Endothelial cell of umbilical vein (primary cell): Measurements from ENCODE around the gene LAMB1. TPM values are rescaled to one million over a fixed set of nuclear protein-coding genes. Genes with fewer than 3 reads are reported as not detected.

Experiments used
- BruUV-seq: library from RNA; stranded (reverse); fragments of 400-500 nt; replicated peaks from 2 replicates; lab custom pipeline; 2021; lab: Mats Ljungman, UMichigan
- CTCF ChIA-PET: fragments of 300-600, 350-600 bp; sonication (Branson Sonifier 250); formaldehyde crosslinking; loops from one replicate; lab custom pipeline; 2021; ENCODE audit warnings: antibody characterized with exemption, inconsistent platforms; lab: Charles Lee
- POLR2A ChIA-PET: fragments of 300-600, 350-600 bp; sonication (Branson Sonifier 250); formaldehyde crosslinking; loops from one replicate; lab custom pipeline; 2021; ENCODE audit warnings: antibody characterized with exemption, inconsistent platforms; lab: Charles Lee
- DNase-seq: peaks from one replicate; pipeline ENCODE4 v3.0.0-alpha.2; 2011; ENCODE audit warnings: low read depth, low spot score
- FAIRE-seq: peaks from 2 replicates; lab custom pipeline; 2011; peaks lifted over from hg19 to GRCh38; lab: Jason Lieb, UNC
- H2AFZ ChIP-seq: 2 replicates; pipeline ENCODE4 v1.6.0; 2012; ENCODE audit warnings: low read depth, low read length, control low read depth, inconsistent platforms
- H3K27ac ChIP-seq: 2 replicates; pipeline ENCODE4 v1.5.1; 2011; ENCODE audit warnings: low read depth, mild to moderate bottlenecking, control low read depth, low read length, moderate library complexity; ENCODE audit not compliant: insufficient read depth
- H3K27me3 ChIP-seq, 2 experiments: 2 replicates each; pipeline versions ENCODE4 v1.6.0 to v1.6.1; 2011; ENCODE audit warnings: low read length in 2 of 2, mixed read lengths in 1 of 2; ENCODE audit not compliant: control insufficient read depth in 2 of 2, insufficient read depth in 2 of 2
- H3K36me3 ChIP-seq, 2 experiments: 2 replicates in 1 of 2; 3 replicates in 1 of 2; pipeline ENCODE4 v1.5.1; 2011; ENCODE audit warnings: low read length in 2 of 2, mild to moderate bottlenecking in 1 of 2, moderate library complexity in 1 of 2; ENCODE audit not compliant: control insufficient read depth in 2 of 2, insufficient read depth in 2 of 2; ENCODE audit errors: extremely low read depth in 1 of 2
- H3K4me1 ChIP-seq: 3 replicates; pipeline ENCODE4 v1.5.1; 2011; ENCODE audit warnings: mild to moderate bottlenecking, low read length; ENCODE audit not compliant: control insufficient read depth, insufficient read depth; ENCODE audit errors: extremely low read depth
- H3K4me2 ChIP-seq: 2 replicates; pipeline ENCODE4 v1.6.1; 2011; ENCODE audit warnings: low read length, control low read depth, mixed read lengths; ENCODE audit not compliant: insufficient read depth
- H3K4me3 ChIP-seq, 3 experiments: fragments of 200-600 bp in 1 of 3; sonication (generic), shearing (Covaris generic) in 1 of 3; replicated peaks in 1 of 3; 2 replicates each; pipeline ENCODE4 v1.5.1; 2011 to 2016; ENCODE audit warnings: control low read depth in 3 of 3, low read length in 3 of 3, mild to moderate bottlenecking in 2 of 3, inconsistent platforms in 1 of 3, low read depth in 1 of 3, moderate library complexity in 1 of 3; ENCODE audit not compliant: insufficient read depth in 1 of 3
- H3K79me2 ChIP-seq: 2 replicates; pipeline ENCODE4 v1.6.0; 2012; ENCODE audit warnings: low read length, inconsistent platforms; ENCODE audit not compliant: control insufficient read depth, insufficient read depth
- H3K9ac ChIP-seq: replicated peaks from 2 replicates; pipeline ENCODE3; 2011; ENCODE audit warnings: low read length, control low read depth; ENCODE audit not compliant: insufficient read depth; ENCODE audit errors: extremely low read depth
- H3K9me1 ChIP-seq: replicated peaks from 3 replicates; pipeline ENCODE4 v1.6.0; 2011; ENCODE audit warnings: mild to moderate bottlenecking, low read length; ENCODE audit not compliant: control insufficient read depth, insufficient read depth; ENCODE audit errors: extremely low read depth
- H3K9me3 ChIP-seq: replicated peaks from 2 replicates; pipeline ENCODE4 v1.5.1; 2012; ENCODE audit warnings: low read length, inconsistent platforms; ENCODE audit not compliant: control insufficient read depth, insufficient read depth
- H4K20me1 ChIP-seq: replicated peaks from 2 replicates; pipeline ENCODE3; 2011; ENCODE audit warnings: mild to moderate bottlenecking, low read length; ENCODE audit not compliant: control insufficient read depth, insufficient read depth; ENCODE audit errors: extremely low read depth
- EZH2 ChIP-seq: IDR thresholded peaks from 2 replicates; pipeline ENCODE4 v1.6.1; 2012; ENCODE audit warnings: borderline replicate concordance, low read depth, mild to moderate bottlenecking, moderate library complexity, low read length, inconsistent platforms; ENCODE audit not compliant: severe bottlenecking
- GATA2 ChIP-seq: IDR thresholded peaks from 2 replicates; pipeline ENCODE4 v1.7.0; 2011; ENCODE audit warnings: low read depth, mild to moderate bottlenecking, moderate library complexity, mixed read lengths, low read length; ENCODE audit not compliant: insufficient read length, insufficient read depth
- JUN ChIP-seq: IDR thresholded peaks from 2 replicates; pipeline ENCODE4 v1.6.1; 2011; ENCODE audit warnings: borderline replicate concordance, low read depth; ENCODE audit not compliant: insufficient read length, insufficient read depth
- MYC ChIP-seq: IDR thresholded peaks from one replicate; pipeline ENCODE4 v1.6.1; 2011; ENCODE audit warnings: mild to moderate bottlenecking, low read depth, low read length
- POLR2AphosphoS5 ChIP-seq: IDR thresholded peaks from 2 replicates; pipeline ENCODE4 v1.6.1; 2012; ENCODE audit warnings: low read depth, mild to moderate bottlenecking, control low read depth, low read length, moderate library complexity; ENCODE audit not compliant: insufficient read depth
- dilution Hi-C: fragments of 300-500 bp; cut with MboI; formaldehyde crosslinking; loops from one replicate; pipeline ENCODE4 v1.15.0; 2019; ENCODE audit warnings: low sequenced_read_pairs; ENCODE audit not compliant: extremely low pct_ligation_motif_present
- intact Hi-C: fragments of 100-400 bp; cut with micrococcal nuclease; formaldehyde crosslinking; loops from one replicate; pipeline ENCODE4 v1.10.0; 2022
- polyA plus RNA-seq, 4 experiments: library from polyadenylated mRNA; depleted of rRNA in 3 of 4; stranded (reverse) in 3 of 4; unstranded in 1 of 4; fragments of >200 nt; gene quantifications; 2 replicates each; pipeline versions ENCODE4 v1.2.1 to v1.2.3, GENCODE V29; 2011 to 2012; ENCODE audit warnings: missing spikeins in 1 of 4
- total RNA-seq: library from RNA; stranded (reverse); gene quantifications from 2 replicates; pipeline ENCODE4 v1.2.3, GENCODE V29; 2021
- TF ChIP-seq, protein P1 (sequence below), 2 donors: IDR thresholded peaks; 1 replicate in 1 of 2; 2 replicates in 1 of 2; pipeline ENCODE4 v1.5.1; 2011; ENCODE audit warnings: low read length in 2 of 2, mild to moderate bottlenecking in 2 of 2, moderate library complexity in 2 of 2, control low read depth in 1 of 2, inconsistent platforms in 1 of 2, low read depth in 1 of 2; ENCODE audit not compliant: insufficient read depth in 1 of 2; ENCODE audit errors: extremely low read depth in 1 of 2

LAMB1 gene
- total and polyA plus RNA-seq, 2 donors (not counting 3 experiments of a cell fraction or from before 2014, with no cell fraction given) = 588 to 703 TPM

GRCh38 chr7:107993891-107994291 is 9.1 kb downstream of the LAMB1 start:
- Histone ChIP-seq H4K20me1 (peaks cover 2% of the 10 kb centered on the region), H3K27me3 (no peaks in the 10 kb centered on the region), H3K9me1 (no peaks in the 10 kb centered on the region), H3K4me2 (peak overlapping the region; percentile 73), H3K4me3 (no peak overlapping the region), H2AFZ (no peak overlapping the region), H3K9ac (no peak overlapping the region), H3K4me1 (peaks cover 63% of the 10 kb centered on the region), H3K79me2 (peaks cover 65% of the 10 kb centered on the region), H3K9me3 (no peaks in the 10 kb centered on the region), H3K36me3 (peaks cover 24 to 55% of the 10 kb centered on the region in 2 experiments), H3K27ac (peak overlapping the region; percentile 99)
- dilution Hi-C loops (no loop called here), intact Hi-C loops (loop anchor here (10.0 kb wide), 1 partner anchor 249 kb away; the partner anchor contains the start of gene CBLL1)
- TF ChIP-seq, protein P1, sequence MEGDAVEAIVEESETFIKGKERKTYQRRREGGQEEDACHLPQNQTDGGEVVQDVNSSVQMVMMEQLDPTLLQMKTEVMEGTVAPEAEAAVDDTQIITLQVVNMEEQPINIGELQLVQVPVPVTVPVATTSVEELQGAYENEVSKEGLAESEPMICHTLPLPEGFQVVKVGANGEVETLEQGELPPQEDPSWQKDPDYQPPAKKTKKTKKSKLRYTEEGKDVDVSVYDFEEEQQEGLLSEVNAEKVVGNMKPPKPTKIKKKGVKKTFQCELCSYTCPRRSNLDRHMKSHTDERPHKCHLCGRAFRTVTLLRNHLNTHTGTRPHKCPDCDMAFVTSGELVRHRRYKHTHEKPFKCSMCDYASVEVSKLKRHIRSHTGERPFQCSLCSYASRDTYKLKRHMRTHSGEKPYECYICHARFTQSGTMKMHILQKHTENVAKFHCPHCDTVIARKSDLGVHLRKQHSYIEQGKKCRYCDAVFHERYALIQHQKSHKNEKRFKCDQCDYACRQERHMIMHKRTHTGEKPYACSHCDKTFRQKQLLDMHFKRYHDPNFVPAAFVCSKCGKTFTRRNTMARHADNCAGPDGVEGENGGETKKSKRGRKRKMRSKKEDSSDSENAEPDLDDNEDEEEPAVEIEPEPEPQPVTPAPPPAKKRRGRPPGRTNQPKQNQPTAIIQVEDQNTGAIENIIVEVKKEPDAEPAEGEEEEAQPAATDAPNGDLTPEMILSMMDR (IDR thresholded peaks at IDR 0.05; ENCODE audit: extremely low read depth in 1 of 2, insufficient read depth in 1 of 2, low read depth in 1 of 2, low read length in 2 of 2) = no peak
- no peak for TF ChIP-seq JUN
- no peak for TF ChIP-seq GATA2
- no peak for TF ChIP-seq MYC
- no peak for TF ChIP-seq EZH2
- no peak for TF ChIP-seq POLR2AphosphoS5
- ChIA-PET POLR2A (no interaction called here), CTCF (interaction anchor here (13.4 kb wide), 1 partner anchor 23 kb away, joined by 284 read pairs; no protein-coding TSS in a partner anchor)
- no peak for FAIRE-seq
- DNase-seq = no peak
- no TSS peak for BruUV-seq
